AG09309 (cell line): ENCODE data around the gene MAP4K1.
A peak's percentile ranks its signal among the peaks of the same experiment; 100 is the strongest.

Experiments
- DNase-seq: peaks from one replicate; pipeline ENCODE4 v3.0.0-alpha.2; 2010; ENCODE audit warnings: low read depth
- H3K4me3 ChIP-seq: 2 replicates; pipeline ENCODE4 v1.5.1; 2011; ENCODE audit warnings: mild to moderate bottlenecking, low read depth, low read length, moderate library complexity; ENCODE audit not compliant: control insufficient read depth
- CTCF ChIP-seq: IDR thresholded peaks from 2 replicates; pipeline ENCODE4 v1.5.1; 2011; ENCODE audit warnings: mild to moderate bottlenecking, low read depth, low read length, inconsistent platforms; ENCODE audit not compliant: insufficient read depth, control insufficient read depth; ENCODE audit errors: missing control alignments

The MAP4K1 gene

DNA sequence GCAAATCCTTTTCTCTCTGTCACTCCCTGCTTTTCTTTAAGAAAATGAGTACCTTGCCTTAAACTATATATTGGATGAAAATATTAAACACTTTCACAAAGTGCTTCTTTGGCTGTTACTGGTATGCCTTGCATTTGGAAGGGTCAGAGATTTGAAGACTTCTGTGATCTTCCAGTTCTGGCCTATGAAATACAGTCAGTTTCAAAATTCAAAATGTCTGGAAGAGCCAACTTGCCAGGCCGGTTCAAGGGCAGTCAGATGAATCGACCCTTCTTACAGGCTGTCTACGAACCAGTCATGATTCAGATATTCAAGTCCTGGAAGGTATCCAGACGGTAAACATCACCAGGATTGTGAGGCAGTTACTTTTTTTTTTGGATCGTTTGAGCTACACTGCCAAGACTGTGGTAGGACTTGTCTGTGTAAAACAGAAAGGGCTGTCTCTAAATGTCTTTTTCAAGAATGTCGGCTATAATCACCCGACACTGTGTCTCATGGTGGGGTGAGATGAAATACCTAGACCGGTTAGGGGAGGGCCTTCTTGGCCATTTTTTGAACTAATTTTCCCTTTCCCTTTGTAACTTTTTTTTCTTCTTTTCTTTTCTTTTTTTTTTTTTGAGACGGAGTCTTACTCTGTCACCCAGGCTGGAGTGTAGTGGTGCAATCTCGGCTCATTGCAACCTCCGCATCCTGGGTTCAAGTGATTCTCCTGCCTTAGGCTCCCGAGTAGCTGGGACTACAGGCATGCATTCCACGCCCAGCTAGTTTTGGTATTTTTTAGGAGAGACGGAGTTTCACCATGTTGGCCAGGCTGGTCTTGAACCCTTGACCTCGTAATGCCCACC is 40.9 kb upstream of the MAP4K1 start:
- H3K4me3 ChIP-seq: no peak overlapping the region; the same call in 1 of the 2 replicates
- peak; percentile 99 for DNase-seq
- TF ChIP-seq CTCF: no peak

DNA sequence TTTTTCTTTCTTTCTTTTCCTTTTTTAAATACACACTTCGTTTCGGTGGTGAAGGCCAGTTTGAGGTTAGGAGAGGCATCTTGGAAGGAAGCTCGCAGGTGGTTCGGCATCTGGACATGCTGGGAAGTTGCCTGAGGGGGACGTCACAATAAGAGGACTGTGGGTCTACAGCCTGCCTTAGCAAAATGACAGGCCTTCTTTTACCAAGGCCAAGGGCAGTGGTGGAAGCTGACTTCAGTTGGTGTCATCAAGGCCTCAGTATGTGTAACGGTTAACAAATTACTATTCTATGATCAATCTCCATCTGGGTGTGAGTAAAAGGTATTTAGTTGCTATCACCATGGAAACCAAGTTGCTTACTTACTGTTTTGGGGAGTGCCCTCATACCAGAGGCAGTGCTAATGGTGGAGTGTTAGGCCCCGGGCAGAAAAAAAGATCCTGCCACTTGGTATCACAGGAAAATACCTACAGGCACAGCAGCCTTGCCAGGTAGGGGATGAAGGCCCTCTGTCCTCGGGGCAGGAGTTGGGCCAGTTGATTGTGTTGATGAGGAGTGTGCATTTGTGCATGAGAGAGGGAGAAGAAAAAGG is 40.0 kb upstream of the MAP4K1 start:
- TF ChIP-seq CTCF: no peak
- no peak overlapping the region for H3K4me3 ChIP-seq
- peak; percentile 74 for DNase-seq

DNA sequence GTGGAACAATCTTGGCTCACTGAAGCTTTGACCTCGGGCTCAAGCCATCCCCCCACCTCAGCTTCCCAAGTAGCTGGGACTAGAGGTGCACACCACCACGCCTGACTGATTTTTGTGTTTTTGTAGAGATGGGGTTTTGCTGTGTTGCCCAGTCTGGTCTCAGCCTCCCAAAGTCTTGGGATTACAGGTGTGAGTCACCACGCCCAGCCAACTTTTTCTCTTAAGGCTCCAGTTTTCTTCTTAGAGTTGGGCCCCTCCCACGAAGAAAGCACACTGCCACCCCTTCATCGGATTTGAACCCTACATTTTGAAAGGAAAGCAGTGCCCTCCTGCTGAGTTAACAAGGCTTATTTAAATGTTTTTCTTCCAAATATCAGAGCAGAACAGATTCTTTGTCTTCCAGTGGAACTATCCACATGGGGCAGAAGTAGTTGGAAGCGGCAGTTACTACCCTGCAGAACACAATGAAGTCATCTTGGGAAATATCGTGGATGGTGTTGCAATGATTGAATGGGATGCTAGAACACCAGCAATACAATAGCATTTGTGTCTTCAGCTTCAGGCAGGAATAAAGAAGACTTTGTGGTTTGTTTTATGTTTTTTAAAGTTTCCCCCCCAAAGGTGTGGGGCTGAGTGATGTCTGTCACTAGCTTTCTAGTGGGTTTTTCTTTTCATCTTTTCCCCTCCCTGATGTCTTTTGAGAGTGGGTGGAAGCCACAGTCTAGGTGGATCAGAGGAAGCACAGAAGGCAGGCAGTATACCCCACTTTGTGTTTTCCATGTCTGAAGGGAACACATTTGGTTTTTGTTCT is 38.6 kb upstream of the MAP4K1 start:
- H3K4me3 ChIP-seq: no peak overlapping the region
- DNase-seq: no peak
- TF ChIP-seq CTCF: no peak

GRCh38 chr19:38655148-38655824 is 37.5 kb upstream of the MAP4K1 start:
- no peak overlapping the region for H3K4me3 ChIP-seq
- TF ChIP-seq CTCF: no peak
- no peak for DNase-seq

- TF ChIP-seq CTCF: no peak
- DNase-seq: no peak
- H3K4me3 ChIP-seq: no peak overlapping the region
These were observed 36.9 kb upstream of the MAP4K1 start for GRCh38 chr19:38654628-38655055.

- no peak overlapping the region for H3K4me3 ChIP-seq
- TF ChIP-seq CTCF: no peak
- no peak for DNase-seq
These were observed 35.3 kb upstream of the MAP4K1 start for GRCh38 chr19:38653028-38653571.
